K562 (cell line): ENCODE results near the gene ALG9. TPM values are rescaled to one million over a fixed set of nuclear protein-coding genes. Genes with fewer than 3 reads are reported as not detected.
"Not testable (repeated sequence)": the region's sequence is repeated elsewhere in the genome, so short reads cannot be mapped to it uniquely, and the experiment has no call there.

ENCODE experiments used
- ATAC-seq: fragments of 200-7000 bp; cut with Tn5 transposase; 3 replicates; pipeline ENCODE4 v1.9.1; 2020; ENCODE audit warnings: moderate library complexity
- BruUV-seq: library from RNA; stranded (reverse); fragments of 400-500 nt; replicated peaks from 2 replicates; lab custom pipeline; 2021; lab: Mats Ljungman, UMichigan
- CTCF ChIA-PET: fragments of 300-600 bp; formaldehyde crosslinking; extraction: SDS; loops from one replicate; lab custom pipeline; 2021; ENCODE audit warnings: low intra/inter-chr PET ratio; lab: Yijun Ruan, JAX
- POLR2A ChIA-PET: fragments of 300-600, 350-650 bp; sonication (Branson Sonifier 250); formaldehyde crosslinking; extraction: SDS; loops from one replicate; lab custom pipeline; 2021; ENCODE audit warnings: antibody characterized with exemption, inconsistent platforms; lab: Yijun Ruan, JAX
- DNase-seq, 4 experiments: peaks; one replicate each; pipeline versions ENCODE4 v3.0.0 to v3.0.0-alpha.2; 2011 to 2018; ENCODE audit warnings: low spot score in 3 of 4, mixed read lengths in 3 of 4; ENCODE audit errors: extremely low read depth in 1 of 4
- FAIRE-seq: peaks from 2 replicates; lab custom pipeline; 2011; peaks lifted over from hg19 to GRCh38; lab: Jason Lieb, UNC
- H2AFZ ChIP-seq: 2 replicates; pipeline ENCODE4 v1.6.0; 2011; ENCODE audit warnings: low read depth, low read length, control low read depth, inconsistent platforms
- H3K27ac ChIP-seq: fragments of 200-600 bp; 3 replicates; pipeline ENCODE4 v1.8.0; 2011; ENCODE audit warnings: low read depth, mild to moderate bottlenecking, control low read depth, inconsistent platforms, low read length, moderate library complexity, mixed read lengths; ENCODE audit errors: extremely low read depth
- H3K27me3 ChIP-seq, 2 experiments: fragments of 300-600 bp in 1 of 2; 2 replicates in 1 of 2; 3 replicates in 1 of 2; pipeline versions ENCODE4 v1.6.0 to v1.8.0; 2011; ENCODE audit warnings: inconsistent platforms in 2 of 2, low read length in 2 of 2, mild to moderate bottlenecking in 1 of 2, mixed read lengths in 1 of 2, moderate library complexity in 1 of 2; ENCODE audit not compliant: control insufficient read depth in 2 of 2, insufficient read depth in 2 of 2
- H3K36me3 ChIP-seq: fragments of 300-600 bp; 3 replicates; pipeline ENCODE4 v1.8.0; 2011; ENCODE audit warnings: mild to moderate bottlenecking, low read length, inconsistent platforms; ENCODE audit not compliant: control insufficient read depth, insufficient read depth
- H3K4me1 ChIP-seq, 2 experiments: fragments of 200-600 bp in 1 of 2; replicated peaks in 1 of 2; 2 replicates in 1 of 2; 3 replicates in 1 of 2; pipeline versions ENCODE4 v1.5.1 to v1.8.0; 2011; ENCODE audit warnings: inconsistent platforms in 2 of 2, low read length in 2 of 2, mild to moderate bottlenecking in 1 of 2, mixed read lengths in 1 of 2, moderate library complexity in 1 of 2; ENCODE audit not compliant: control insufficient read depth in 2 of 2, insufficient read depth in 2 of 2
- H3K4me2 ChIP-seq: 2 replicates; pipeline ENCODE4 v1.6.1; 2011; ENCODE audit warnings: low read length, control low read depth, inconsistent platforms, mixed read lengths; ENCODE audit not compliant: insufficient read depth
- H3K4me3 ChIP-seq: fragments of 200-600 bp; sonication (generic), shearing (Covaris generic); 2 replicates; pipeline ENCODE4 v1.5.1; 2016; ENCODE audit warnings: control low read depth, inconsistent platforms
- H3K79me2 ChIP-seq: fragments of 200-600 bp; 3 replicates; pipeline ENCODE4 v1.8.0; 2011; ENCODE audit warnings: low read length, inconsistent platforms; ENCODE audit not compliant: control insufficient read depth, insufficient read depth
- H3K9ac ChIP-seq, 2 experiments: 2 replicates each; pipeline versions ENCODE4 v1.6.0 to v1.6.1; 2011; ENCODE audit warnings: low read depth in 2 of 2, low read length in 2 of 2, control low read depth in 1 of 2, inconsistent platforms in 1 of 2, mild to moderate bottlenecking in 1 of 2, mixed read lengths in 1 of 2; ENCODE audit not compliant: insufficient read depth in 1 of 2
- H3K9me1 ChIP-seq: one replicate; pipeline ENCODE4 v1.6.0; 2011; ENCODE audit warnings: inconsistent platforms, mild to moderate bottlenecking, low read length, moderate library complexity; ENCODE audit not compliant: control insufficient read depth, insufficient read depth
- H3K9me3 ChIP-seq: replicated peaks from 2 replicates; pipeline ENCODE4 v1.5.1; 2011; ENCODE audit warnings: low read depth, low read length, inconsistent platforms; ENCODE audit not compliant: control insufficient read depth, insufficient read depth
- H4K20me1 ChIP-seq: replicated peaks from 2 replicates; pipeline ENCODE4 v1.6.1; 2011; ENCODE audit warnings: low read length, inconsistent platforms, mixed read lengths; ENCODE audit not compliant: control insufficient read depth, insufficient read depth
- RBM25 ChIP-seq: fragments of 200-400 bp; formaldehyde crosslinking; IDR thresholded peaks from 2 replicates; pipeline ENCODE4 v1.6.1; 2018; ENCODE audit warnings: low read length, low read depth, moderate library complexity; ENCODE audit not compliant: severe bottlenecking
- WGBS: fragments of 100-300 bp; shearing (Covaris generic); methylation state at CpG from one replicate; pipeline ENCODE4 v1.1.6; 2016; ENCODE audit warnings: low coverage, mixed read lengths; ENCODE audit not compliant: insufficient coverage; ENCODE audit errors: missing lambda C conversion rate; 5-methylcytosine and 5-hydroxymethylcytosine counted together
- in situ Hi-C: fragments of 300-500 bp; cut with MboI; formaldehyde crosslinking; loops from 4 replicates; pipeline ENCODE4 v1.15.0; 2018; ENCODE audit warnings: inconsistent platforms, mixed read lengths
- intact Hi-C: fragments of 100-400 bp; cut with micrococcal nuclease; formaldehyde crosslinking; loops from 2 replicates; pipeline ENCODE4 v1.14.2; 2022
- polyA plus RNA-seq, 8 experiments: library from polyadenylated mRNA; depleted of rRNA in 4 of 8; stranded (reverse) in 5 of 8; unstranded in 3 of 8; fragments of >200 nt; fragmentation: Nextera tagmentation in 2 of 8; fragmentation: Illumina TruSeq in 1 of 8; extraction: Ambion mirVana in 2 of 8; extraction: Trizol in 1 of 8; gene quantifications; 2 replicates each; pipeline versions ENCODE4 v1.2.1 to v1.2.3, GENCODE V29; 2011 to 2014; ENCODE audit warnings: inconsistent platforms in 1 of 8, missing spikeins in 1 of 8
- total RNA-seq, 7 experiments: library from RNA; depleted of rRNA in 6 of 7; stranded (reverse); fragments of >200 nt in 6 of 7; fragmentation: Illumina TruSeq in 2 of 7; extraction: Trizol in 2 of 7; gene quantifications; 2 replicates each; pipeline versions ENCODE4 v1.2.1 to v1.2.3, GENCODE V29; 2011 to 2021; ENCODE audit warnings: low replicate concordance in 1 of 7
- TF ChIP-seq, protein P1 (sequence below): sonication (generic); formaldehyde crosslinking; IDR thresholded peaks from 2 replicates; pipeline ENCODE4 v1.8.1; 2023; ENCODE audit warnings: mild to moderate bottlenecking, missing genetic modification reagents
- TF ChIP-seq, protein P2 (sequence below): sonication (generic); formaldehyde crosslinking; IDR thresholded peaks from 2 replicates; pipeline ENCODE4 v1.8.0; 2022; ENCODE audit warnings: mild to moderate bottlenecking, missing genetic modification reagents

ALG9 gene
- total and polyA plus RNA-seq, 9 of the 15 experiments (the other 6 are each of a cell fraction or from before 2014, with no cell fraction given): 11.5 to 40.5 (median 24.9) TPM

DNA sequence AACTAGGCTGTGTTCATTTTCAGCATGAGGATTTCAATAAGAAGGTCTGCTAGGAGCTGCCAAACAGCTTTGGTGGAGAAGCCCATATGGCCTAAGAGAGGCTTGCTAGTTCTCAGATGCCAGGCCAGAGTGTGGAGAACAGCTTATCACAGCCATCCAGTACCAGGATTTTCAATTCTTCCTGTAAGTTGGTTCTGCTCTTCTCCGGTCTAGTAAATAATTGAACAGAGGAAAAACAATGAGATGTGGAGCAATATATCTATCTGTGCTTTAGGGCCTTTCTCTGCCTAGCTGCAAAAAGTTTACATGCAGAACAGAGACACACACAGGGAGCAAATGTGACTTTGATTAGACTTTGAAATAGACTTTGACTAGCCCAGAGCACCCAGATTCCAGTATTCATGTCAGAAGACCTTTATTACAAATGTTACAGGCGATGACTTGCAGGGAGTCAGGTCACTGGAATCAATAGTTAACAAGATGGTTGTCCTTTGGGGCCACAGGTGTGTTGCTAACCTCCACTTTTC lies 85.4 kb downstream of the ALG9 start (continued):
- TF ChIP-seq, protein P1, sequence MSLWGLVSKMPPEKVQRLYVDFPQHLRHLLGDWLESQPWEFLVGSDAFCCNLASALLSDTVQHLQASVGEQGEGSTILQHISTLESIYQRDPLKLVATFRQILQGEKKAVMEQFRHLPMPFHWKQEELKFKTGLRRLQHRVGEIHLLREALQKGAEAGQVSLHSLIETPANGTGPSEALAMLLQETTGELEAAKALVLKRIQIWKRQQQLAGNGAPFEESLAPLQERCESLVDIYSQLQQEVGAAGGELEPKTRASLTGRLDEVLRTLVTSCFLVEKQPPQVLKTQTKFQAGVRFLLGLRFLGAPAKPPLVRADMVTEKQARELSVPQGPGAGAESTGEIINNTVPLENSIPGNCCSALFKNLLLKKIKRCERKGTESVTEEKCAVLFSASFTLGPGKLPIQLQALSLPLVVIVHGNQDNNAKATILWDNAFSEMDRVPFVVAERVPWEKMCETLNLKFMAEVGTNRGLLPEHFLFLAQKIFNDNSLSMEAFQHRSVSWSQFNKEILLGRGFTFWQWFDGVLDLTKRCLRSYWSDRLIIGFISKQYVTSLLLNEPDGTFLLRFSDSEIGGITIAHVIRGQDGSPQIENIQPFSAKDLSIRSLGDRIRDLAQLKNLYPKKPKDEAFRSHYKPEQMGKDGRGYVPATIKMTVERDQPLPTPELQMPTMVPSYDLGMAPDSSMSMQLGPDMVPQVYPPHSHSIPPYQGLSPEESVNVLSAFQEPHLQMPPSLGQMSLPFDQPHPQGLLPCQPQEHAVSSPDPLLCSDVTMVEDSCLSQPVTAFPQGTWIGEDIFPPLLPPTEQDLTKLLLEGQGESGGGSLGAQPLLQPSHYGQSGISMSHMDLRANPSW (CRISPR knock-in tag): no peak

DNA sequence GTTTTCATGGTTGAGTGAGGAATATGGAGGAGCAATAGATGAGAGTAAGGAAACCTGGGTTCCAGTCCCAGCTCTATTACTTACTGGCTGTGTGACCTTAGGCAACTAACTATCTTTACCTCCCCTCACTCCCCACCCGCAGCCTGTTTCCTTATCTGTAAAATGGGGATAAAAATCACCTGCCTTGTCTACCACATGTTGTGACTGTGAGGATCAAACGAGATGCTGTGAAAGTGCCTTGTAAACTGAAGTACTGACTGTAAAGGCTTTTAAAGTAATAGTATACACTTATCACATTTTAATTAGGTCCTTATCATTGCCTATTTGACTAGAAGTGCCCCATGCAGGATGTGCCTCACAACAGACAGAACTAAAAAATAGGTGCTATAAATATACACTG lies 86.3 kb downstream of the ALG9 start:
- TF ChIP-seq, protein P2, sequence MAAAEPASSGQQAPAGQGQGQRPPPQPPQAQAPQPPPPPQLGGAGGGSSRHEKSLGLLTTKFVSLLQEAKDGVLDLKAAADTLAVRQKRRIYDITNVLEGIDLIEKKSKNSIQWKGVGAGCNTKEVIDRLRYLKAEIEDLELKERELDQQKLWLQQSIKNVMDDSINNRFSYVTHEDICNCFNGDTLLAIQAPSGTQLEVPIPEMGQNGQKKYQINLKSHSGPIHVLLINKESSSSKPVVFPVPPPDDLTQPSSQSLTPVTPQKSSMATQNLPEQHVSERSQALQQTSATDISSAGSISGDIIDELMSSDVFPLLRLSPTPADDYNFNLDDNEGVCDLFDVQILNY (CRISPR knock-in tag): no peak
- peak; percentile 14 for TF ChIP-seq RBM25
- TF ChIP-seq, all 486 proteins: peak for 1
- ChIA-PET CTCF (no interaction called here), POLR2A (interaction anchor here (0.7 kb wide), 1 partner anchor 8 kb away, joined by 3 read pairs; no protein-coding TSS in a partner anchor)
- 20% methylated on average over 2 of the region's 2 CpGs for WGBS
- no peaks in the 10 kb centered on the region for H3K27me3 ChIP-seq
- intact Hi-C loops (no loop called here), in situ Hi-C loops (no loop called here)
- no peaks in the 10 kb centered on the region for H3K9me3 ChIP-seq
- H3K4me2 ChIP-seq: no peak overlapping the region
- H3K9me1 ChIP-seq: no peaks in the 10 kb centered on the region
- DNase-seq: no peak
- no peak overlapping the region for H3K4me3 ChIP-seq
- H2AFZ ChIP-seq: no peak overlapping the region
- H3K4me1 ChIP-seq: no peaks in the 10 kb centered on the region; a peak in 1 of 5 replicates
- no TSS peak for BruUV-seq
- no peak overlapping the region for H3K9ac ChIP-seq
- no peak for FAIRE-seq
- no peaks in the 10 kb centered on the region for H4K20me1 ChIP-seq
- H3K79me2 ChIP-seq: no peaks in the 10 kb centered on the region
- H3K27ac ChIP-seq: no peak overlapping the region
- H3K36me3 ChIP-seq: peaks cover 19% of the 10 kb centered on the region; the same call in 2 of the 3 replicates
- ATAC-seq: no peak

DNA sequence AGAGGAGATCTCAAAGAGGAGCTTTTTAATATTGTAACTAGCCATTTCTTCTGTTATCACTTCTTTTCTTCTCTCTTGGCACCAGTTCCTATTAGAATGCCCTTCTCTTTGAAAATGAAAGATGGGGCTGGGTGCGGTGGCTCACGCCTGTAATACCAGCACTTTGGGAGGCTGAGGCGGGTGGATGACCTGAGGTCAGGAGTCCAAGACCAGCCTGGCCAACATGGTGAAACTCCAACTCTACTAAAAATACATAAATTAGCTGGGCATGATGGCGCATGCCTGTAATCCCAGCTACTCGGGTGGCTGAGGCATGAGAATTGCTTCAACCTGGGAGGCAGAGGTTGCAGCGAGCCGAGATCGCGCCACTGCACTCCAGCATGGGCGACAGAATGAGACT lies 87.1 kb downstream of the ALG9 start:
- H3K4me3 ChIP-seq, CTCF ChIA-PET, in situ Hi-C loops, BruUV-seq, H3K9ac ChIP-seq, H3K4me1 ChIP-seq, H2AFZ ChIP-seq, H3K27me3 ChIP-seq, H3K9me1 ChIP-seq, H4K20me1 ChIP-seq, FAIRE-seq, H3K9me3 ChIP-seq, H3K4me2 ChIP-seq, POLR2A ChIA-PET, DNase-seq, ATAC-seq, H3K27ac ChIP-seq, intact Hi-C loops, H3K79me2 ChIP-seq: not testable (repeated sequence)
- peaks cover 19% of the 10 kb centered on the region; the same call in 2 of the 3 replicates for H3K36me3 ChIP-seq
- 97% methylated on average over 10 of the region's 10 CpGs for WGBS
